ENCODE measurements around the gene AFF2.

DNA sequence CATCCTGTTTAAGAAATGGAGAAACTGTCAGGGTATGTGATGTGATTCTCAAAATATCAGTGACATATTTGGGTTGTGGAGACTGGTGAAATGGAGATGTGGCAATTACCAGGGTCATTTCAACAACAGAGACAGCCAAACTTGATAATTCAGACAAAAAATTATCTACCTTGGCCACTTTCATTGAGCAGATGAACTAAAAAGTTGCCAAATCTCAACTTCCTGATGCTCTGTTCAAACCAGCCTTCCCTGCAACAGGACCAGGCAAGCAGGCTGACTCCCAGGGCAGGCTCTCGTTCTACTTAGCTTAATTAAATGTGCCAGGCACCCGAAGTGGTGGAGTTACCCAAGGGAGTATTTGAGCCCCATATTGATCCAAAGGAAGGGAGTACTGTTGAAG lies 199.6 kb downstream of the AFF2 start:
- TF ChIP-seq SP1 (IDR thresholded peaks at IDR 0.05) (no peak), L3MBTL2 (conservative IDR thresholded peaks at IDR 0.05) (no peak), ZNF384 (IDR thresholded peaks at IDR 0.05) (no peak), BHLHE40 (IDR thresholded peaks at IDR 0.05; ENCODE audit: borderline replicate concordance) (no peak)
